ENCODE measurements around the gene TRABD2A.

DNA sequence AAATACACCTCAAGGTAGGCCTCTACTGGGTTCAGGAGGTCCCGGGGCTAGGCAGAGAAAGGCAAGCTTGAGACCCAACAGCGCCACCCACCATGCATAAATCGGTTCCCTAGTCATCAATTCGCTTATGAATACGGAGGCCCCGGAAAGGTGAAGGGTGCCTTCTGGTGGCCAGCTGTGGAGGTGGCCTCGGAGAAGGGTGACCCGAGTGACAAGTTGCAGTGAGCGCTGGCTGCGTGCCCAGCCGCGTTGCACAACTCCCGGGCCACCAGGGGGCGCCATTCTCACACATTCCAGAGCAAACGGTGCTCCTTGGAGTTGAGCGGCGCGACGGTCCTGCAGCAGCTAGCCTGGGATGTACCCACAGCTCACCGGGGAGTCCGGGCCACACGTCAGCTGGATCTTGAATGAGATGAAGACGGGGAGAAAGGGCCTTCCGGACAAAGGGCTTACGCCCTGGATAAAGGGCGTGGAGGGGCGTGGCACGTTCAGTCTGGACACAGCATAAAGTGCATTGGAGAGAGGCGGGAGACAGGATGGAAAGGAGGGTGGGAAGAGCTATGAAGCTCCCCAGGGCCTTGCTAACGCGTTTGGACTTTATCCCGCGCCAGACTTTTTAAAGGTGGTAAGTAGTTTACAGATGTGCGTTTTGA, 45.0 kb upstream of the TRABD2A start:
- TF ChIP-seq, protein P1, sequence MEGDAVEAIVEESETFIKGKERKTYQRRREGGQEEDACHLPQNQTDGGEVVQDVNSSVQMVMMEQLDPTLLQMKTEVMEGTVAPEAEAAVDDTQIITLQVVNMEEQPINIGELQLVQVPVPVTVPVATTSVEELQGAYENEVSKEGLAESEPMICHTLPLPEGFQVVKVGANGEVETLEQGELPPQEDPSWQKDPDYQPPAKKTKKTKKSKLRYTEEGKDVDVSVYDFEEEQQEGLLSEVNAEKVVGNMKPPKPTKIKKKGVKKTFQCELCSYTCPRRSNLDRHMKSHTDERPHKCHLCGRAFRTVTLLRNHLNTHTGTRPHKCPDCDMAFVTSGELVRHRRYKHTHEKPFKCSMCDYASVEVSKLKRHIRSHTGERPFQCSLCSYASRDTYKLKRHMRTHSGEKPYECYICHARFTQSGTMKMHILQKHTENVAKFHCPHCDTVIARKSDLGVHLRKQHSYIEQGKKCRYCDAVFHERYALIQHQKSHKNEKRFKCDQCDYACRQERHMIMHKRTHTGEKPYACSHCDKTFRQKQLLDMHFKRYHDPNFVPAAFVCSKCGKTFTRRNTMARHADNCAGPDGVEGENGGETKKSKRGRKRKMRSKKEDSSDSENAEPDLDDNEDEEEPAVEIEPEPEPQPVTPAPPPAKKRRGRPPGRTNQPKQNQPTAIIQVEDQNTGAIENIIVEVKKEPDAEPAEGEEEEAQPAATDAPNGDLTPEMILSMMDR (IDR thresholded peaks at IDR 0.05) = peak; percentile 93 to 99 (median 99)
- TF ChIP-seq POLR2A (IDR thresholded peaks at IDR 0.05) = no peak

All from body of pancreas (tissue), 4 donors.